Fibroblast of lung (primary cell): ENCODE data around the gene SRD5A1.

Experiments
- CTCF ChIP-seq, 2 donors: IDR thresholded peaks in 1 of 2; conservative IDR thresholded peaks in 1 of 2; 1 replicate in 1 of 2; 2 replicates in 1 of 2; pipeline ENCODE4 v1.5.1; 2011 to 2012; ENCODE audit warnings: low read length in 2 of 2, control low read depth in 1 of 2, inconsistent platforms in 1 of 2, low read depth in 1 of 2, mild to moderate bottlenecking in 1 of 2
- EZH2 ChIP-seq: IDR thresholded peaks from 2 replicates; pipeline ENCODE4 v1.5.1; 2012; ENCODE audit warnings: low read length, control low read depth, mild to moderate bottlenecking; ENCODE audit errors: missing control alignments

GRCh38 chr5:6686915-6687409 is 53.7 kb downstream of the SRD5A1 start:
- TF ChIP-seq CTCF (conservative IDR thresholded peaks at IDR 0.05 in 1 of 2, IDR thresholded peaks at IDR 0.05 in 1 of 2; ENCODE audit: low read depth in 1 of 2, low read length in 2 of 2) (no peak), EZH2 (no peak)
